GM15510 (cell line): ENCODE measurements around the gene PAX8.

Source experiments
- POLR2A ChIP-seq: IDR thresholded peaks from 3 replicates; pipeline ENCODE4 v1.6.1; 2011; ENCODE audit warnings: borderline replicate concordance; ENCODE audit not compliant: insufficient read length; ENCODE audit errors: extremely low read depth

PAX8 gene

DNA sequence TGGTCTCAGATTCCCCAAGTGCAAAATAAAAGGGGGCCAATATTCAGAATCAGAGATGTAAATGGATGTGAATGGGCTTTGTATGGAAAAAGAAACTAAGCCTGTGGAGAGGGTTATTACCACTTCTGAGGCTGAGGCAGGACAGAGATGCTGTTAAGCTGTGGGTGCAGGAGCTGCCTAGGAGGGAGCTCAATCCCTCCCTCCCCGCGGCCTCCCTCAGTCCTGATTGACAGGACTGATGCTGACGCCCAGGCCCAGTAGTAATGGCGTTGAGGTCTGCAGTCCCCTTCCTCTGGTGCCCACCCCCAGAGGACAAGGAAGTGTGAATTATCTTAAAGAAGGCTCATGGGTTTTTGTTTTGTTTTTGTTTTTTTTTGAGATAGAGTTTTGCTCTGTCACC lies 64.6 kb downstream of the PAX8 start:
- no peak for TF ChIP-seq POLR2A

- TF ChIP-seq POLR2A = no peak
Observed at GRCh38 chr2:113213061-113213930, 65.4 kb downstream of the PAX8 start.

DNA sequence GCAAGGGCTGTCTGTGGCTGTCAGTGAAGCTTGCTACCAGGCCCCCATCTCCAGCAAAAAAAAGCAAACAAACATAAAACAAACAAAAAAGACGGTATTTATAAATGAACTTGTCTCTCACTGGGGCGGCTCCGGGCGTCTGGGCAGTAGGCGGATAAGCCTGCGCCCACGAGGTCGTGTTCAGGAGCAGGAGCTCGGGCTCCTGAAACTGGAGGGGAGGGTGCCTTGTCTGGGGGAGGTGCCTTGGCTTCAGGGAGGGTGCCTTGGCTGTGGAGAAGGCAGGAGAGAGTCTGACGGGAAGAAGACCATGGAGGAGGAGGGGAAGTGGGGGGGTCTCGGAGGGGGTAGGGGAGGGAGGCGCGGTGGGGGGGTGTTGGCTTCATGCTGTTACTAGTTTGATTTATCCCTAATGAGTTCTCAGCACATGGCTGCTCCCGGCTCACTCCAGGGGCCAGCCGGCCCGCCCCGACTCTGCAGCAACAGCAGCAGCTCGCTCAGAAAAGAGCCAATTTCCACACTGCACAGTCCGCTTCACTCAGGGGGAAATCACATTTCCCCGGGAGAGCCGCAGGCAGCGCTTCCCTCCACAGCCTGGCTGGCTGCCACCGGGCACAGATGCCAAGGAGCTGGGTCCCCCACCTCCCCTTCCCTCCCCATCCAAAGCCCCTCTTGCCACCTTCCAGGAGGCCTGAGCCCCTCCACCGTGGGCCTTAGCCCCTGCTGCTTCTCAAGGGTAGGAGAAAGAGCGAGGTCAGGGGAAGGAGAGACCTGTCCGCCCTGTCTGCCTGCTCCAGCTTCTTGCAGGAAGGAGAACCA lies 66.3 kb downstream of the PAX8 start:
- no peak for TF ChIP-seq POLR2A

- no peak for TF ChIP-seq POLR2A
Observed at GRCh38 chr2:113211226-113212105, 67.3 kb downstream of the PAX8 start.

- TF ChIP-seq POLR2A = no peak
Observed at GRCh38 chr2:113209646-113210171, 69.0 kb downstream of the PAX8 start.

DNA sequence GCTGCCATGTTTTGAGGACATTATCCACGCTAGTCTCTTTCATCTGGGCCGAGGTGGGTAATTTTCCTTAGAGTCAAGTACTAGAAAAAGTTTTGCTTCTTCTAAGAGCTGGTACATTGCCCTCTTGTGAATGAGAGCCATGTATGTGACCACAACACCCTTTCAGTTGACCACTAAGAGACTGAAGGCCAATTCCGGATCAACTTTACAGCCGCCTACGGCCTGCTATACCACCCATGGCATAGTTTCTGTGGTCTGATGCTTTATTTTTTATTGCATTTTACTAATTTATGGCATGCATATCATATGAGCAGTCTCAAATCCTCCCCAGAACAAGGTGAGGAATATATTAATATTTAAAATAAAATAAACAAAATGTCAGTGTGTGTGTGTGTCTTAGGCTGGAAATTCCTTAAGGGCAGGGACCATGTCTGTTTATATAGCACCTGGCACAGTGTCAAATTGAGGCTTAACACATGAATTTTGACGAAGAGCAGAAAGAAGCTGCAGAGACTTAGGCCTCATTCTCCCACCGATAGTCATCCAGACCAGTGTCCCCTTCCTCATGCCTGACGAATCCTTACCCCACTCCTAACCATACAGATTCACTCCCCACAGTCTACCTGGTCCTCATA lies 69.6 kb downstream of the PAX8 start:
- no peak for TF ChIP-seq POLR2A

GRCh38 chr2:113208396-113208795 lies 70.3 kb downstream of the PAX8 start:
- no peak for TF ChIP-seq POLR2A

GRCh38 chr2:113207021-113207420 lies 71.7 kb downstream of the PAX8 start:
- no peak for TF ChIP-seq POLR2A

GRCh38 chr2:113206251-113206650 lies 72.5 kb downstream of the PAX8 start:
- no peak for TF ChIP-seq POLR2A

- TF ChIP-seq POLR2A = no peak
Observed at GRCh38 chr2:113203901-113204519, 74.7 kb downstream of the PAX8 start.

GRCh38 chr2:113203217-113203530 lies 75.5 kb downstream of the PAX8 start:
- TF ChIP-seq POLR2A = no peak

DNA sequence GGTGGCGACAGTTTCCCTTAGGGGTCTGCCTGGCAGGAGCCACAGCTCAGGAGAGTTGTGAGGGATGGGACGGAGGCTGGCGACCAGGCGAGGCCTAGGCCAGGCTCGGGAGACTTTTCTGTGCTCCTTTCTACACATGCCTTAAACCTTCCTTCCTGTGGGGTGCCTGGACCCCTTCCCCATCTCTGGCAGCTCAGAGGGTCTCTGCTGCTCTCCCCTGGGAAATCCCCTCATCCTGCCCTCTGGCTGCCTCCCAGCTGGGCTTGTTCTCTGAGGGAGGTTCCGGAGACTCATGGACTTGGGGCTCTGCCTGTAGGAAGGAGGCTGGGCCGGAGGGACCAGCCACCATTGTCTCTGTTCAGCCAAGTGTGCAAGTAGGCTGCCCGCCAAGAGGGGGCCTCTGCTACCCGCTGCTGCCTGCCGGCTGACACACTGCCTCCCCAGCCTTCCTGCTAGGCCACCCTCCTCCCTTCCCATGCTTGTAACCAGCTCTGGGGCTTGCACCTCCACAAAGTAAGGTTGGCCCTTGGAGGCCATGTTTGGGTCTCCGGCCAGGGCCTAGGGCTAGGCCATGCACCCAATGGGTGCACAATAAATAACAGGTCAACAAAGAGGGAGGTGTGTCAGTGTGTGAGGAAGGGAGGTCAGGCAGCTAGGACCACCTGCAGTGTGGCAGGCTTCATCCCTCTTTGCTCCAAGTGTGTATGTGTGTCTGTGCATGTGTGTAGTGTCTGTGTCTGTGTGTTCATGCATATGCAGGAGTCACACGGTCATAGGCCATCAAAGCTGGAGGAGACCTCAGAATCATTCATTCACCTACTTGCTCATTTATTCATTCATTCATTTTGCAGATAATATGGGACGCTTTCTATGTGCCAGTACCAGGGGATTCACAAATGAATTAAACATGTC lies 76.2 kb downstream of the PAX8 start:
- peak; percentile 9 for TF ChIP-seq POLR2A
